HCEC 1CT (cell line): ENCODE measurements around the gene REC114.
"Not testable (repeated sequence)": the region's sequence is repeated elsewhere in the genome, so short reads cannot be mapped to it uniquely, and the experiment has no call there.

Experiments
- DNase-seq: peaks from one replicate; pipeline ENCODE4 v3.0.0-alpha.2; 2017

REC114 gene, protein sequence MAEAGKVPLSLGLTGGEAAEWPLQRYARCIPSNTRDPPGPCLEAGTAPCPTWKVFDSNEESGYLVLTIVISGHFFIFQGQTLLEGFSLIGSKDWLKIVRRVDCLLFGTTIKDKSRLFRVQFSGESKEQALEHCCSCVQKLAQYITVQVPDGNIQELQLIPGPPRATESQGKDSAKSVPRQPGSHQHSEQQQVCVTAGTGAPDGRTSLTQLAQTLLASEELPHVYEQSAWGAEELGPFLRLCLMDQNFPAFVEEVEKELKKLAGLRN

DNA sequence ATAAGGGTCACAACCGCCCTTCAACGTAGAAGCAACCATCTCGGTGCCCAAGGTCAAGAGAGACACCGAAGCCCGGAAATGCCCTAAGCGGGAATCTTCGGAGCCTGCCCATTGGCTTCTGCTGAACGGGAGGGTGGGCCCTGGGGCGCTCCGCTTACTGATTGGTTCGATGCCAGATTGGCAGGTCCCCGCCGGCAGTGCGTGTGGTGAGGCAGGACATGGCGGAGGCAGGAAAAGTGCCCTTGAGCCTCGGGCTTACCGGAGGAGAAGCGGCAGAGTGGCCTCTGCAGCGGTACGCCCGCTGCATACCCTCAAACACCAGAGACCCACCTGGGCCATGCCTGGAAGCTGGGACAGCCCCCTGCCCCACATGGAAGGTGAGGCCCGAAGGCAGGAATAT is at the start of gene REC114:
Gene REC114, plus strand, starts transcription at position 197 of the 400 bp plus-strand sequence. Its CDS starts 22 bp downstream, at position 219.
- DNase-seq = no peak

DNA sequence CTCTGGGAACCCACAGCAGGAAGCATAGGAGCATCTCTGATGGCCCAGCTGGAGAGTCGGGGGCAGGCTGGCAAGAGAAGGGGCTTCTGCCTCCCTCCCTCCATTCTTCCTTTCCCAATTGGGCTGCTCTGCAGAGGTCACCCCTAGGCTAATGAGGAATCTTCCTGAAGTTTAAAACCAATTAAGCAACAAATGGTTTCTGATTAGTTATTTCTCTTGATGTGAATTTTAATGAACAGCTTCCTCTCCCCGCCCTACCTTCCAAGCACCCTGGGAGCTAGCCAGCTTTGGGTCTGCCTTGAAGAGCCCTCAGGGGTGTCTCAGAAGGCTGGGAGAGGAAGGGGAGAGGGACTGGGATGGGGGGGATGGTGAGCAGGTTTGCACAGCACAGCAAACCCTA is 49.6 kb upstream of the REC114 start:
- no peak for DNase-seq

DNA sequence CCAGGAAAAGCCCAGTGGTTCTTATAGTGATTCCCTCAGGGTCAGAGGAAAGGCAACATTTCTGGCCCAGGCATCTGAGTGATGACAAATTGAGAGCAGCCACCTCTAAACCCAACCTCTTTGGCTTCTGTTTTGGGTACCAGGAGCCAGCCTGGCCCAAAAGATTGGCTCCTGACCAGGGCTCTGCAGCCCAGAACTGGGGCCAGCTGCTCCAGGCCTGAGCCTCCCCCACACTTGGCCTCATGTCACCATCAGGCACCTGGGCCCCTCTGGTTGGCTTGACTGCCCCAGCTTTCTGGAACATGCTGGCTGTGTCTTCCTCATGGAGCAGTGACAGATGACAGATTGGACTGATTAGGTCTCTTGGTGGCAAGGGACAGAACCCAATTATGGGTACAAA is 48.2 kb upstream of the REC114 start:
- DNase-seq = no peak

DNA sequence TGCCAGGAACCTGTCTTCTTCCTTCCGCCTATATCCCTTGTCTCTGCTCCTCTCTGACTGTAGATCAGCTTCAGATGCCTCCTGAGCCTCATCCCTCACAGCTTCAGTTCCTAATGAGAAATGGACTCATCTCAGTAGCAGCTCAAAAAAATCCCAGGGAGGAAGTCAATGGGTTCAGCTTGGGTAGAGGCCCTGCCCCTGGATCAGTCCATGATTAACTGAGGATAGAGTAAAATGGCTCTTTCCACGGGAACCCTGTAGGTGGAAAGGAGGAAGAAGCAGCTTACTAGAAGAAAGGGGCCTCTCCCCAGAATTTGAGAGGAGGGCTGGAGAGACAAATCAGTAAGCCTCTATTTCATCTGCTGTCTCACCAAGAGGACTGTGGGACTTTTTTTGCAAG is 47.3 kb upstream of the REC114 start:
- no peak for DNase-seq

DNA sequence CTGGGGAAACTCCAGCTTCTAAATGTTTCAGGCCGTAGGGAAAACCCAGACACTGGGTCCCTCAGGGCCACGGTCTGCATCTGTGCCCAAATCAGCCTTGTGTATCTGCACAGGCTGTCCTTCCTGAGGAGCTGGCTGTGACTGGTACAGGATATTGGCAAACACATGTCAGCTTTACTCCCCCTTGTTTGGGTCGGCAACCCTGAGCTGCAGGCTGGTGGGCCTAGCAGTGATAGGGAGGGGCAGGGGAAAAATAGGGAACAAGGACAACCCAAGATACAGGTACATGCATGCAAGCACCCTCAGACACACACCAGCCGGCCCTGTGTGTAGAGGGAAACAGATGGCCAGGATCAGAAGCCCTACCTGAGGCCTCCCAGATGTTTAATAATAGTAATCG is 45.5 kb upstream of the REC114 start:
- DNase-seq = no peak

DNA sequence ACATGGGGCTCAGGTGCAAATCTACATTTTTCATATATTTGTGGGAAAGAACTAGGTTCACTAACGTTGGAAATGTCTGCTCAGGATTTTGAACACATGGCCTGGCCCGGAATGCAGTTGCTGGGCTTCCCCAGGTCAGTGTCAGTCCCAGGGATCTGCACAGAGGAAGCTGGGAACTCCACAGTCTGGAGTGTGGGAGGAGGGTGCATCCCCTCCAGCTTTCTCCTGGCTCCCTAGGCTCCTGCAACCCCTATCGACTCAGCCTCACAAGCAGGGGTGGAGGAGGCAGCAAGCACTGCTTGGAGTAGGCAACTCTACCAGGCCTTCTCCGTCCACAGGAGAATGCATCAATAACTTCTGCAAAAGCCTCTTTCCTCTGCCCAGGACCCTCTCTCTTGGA is 44.1 kb upstream of the REC114 start:
- DNase-seq = no peak

DNA sequence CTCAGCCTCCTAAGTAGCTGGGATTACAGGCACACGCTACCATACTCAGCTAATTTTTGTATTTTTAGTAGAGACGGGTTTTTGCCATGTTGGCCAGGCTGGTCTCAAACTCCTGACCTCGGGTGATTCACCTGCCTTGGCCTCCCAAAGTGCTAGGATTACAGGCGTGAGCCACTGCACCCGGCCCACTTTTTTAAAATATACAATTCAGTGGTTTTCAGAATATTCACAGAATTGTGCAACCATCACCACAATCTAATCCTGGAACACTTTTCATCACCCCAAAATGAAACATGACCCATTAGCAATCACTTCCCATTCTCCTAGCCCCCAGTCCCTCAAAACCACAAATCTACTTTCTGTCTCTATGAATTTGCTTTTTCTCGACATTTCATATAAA is 42.7 kb upstream of the REC114 start:
- DNase-seq = peak; percentile 78

DNA sequence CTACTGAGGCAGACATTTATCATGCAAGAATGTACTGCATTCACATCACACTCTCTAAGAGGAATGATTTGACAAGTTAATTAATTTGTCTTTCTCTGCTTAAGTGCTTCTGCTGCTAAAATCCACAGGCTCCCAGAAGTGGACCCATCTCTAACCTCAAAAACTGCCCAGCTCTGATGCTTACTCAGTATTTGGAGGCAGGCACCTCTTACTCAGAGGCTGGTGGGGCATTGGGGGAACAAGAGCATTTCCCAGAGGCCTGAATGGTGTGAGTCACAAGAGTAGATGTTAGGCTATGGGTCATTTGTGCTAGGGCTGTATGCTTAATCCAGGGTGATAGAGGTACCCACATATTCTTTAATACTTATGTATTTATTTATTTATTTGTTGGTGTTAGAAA is 39.8 kb upstream of the REC114 start:
- DNase-seq = peak; percentile 53

DNA sequence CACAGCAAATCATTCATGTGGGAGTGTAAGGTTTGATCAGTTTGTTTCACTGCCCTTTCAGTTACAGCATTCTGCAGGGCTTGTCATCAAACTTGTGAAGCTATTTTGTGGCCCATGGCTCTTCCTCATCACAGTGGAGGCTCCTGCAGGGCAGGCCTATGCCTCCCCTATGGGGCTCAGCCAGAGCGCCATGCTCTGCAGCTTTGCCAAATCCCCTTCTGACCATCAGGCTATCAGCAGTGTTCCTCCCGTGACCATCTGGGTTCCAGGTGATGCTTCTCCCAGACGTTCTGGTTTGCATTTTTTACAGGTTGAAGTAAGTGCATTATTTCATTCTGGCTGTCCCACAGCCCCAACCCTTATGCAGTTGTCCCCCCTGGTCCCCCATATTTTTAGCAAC is 28.1 kb upstream of the REC114 start:
- no peak for DNase-seq

DNA sequence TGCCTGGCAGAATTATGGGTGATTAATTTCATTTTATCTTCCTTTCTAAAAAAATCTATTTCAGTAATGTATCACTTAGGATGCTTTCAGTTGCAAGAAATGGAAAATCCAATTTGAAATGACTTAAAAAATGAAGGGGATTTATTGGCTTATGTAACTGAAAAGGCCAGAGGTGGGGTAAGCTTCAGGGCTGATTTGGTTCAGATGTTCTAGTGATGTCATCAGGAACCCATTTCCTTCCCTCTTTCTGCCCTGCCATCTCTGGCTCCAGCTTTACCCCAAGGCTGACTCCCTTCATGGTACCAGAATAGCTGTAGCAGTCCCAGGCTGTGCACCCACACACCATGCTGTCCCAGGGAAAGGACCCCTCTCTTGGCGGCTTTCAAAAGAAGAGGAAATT is 18.5 kb upstream of the REC114 start:
- no peak for DNase-seq

DNA sequence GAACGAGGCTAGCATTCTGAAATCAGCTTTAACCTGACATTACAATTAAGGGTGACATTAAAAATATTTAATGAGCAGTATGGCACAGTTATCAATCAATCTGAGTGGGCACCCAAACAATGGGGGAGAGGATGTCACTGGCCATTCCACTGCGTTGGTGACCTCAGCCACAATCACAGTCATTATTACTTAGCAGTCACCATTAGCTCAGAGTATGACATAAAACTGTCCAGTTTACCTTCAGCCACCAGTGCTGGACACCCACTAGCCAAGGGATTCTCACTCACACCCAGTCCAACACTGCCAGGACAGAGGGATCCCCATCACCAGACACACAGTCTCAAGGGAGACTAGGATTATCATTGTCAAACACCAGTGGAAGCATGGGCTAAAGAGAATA is 17.5 kb upstream of the REC114 start:
- no peak for DNase-seq

DNA sequence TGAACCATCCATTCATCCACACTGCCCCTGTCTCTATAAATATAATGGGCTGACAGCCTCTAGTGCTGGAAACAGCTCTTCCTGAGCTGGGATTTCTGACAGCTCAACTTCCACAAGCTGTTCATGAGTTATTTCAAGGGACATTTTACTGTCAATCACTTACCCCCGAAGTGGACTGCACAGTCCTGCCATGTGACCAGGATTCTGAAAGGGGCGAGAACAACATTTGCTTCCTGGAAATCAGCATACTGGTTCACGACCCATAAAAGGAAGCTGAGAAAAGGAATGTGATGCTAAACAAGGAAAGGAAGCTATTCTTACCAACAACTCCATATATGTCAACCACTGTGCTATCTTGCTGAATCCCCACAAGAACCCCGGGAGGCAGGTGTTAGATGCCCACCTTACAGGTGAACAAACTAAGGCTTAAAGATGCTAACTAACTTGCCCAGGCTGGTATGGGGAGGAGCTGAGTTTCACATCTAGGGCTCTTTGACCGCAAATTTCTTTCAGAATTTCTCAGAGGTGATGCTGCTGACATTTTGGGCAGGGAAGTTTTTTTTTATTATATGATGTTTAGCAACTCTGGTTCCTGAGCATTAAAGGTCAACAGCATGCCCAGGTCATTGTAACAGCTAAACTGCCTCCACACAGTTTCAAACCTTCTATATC is 16.5 kb upstream of the REC114 start:
- no peak for DNase-seq

DNA sequence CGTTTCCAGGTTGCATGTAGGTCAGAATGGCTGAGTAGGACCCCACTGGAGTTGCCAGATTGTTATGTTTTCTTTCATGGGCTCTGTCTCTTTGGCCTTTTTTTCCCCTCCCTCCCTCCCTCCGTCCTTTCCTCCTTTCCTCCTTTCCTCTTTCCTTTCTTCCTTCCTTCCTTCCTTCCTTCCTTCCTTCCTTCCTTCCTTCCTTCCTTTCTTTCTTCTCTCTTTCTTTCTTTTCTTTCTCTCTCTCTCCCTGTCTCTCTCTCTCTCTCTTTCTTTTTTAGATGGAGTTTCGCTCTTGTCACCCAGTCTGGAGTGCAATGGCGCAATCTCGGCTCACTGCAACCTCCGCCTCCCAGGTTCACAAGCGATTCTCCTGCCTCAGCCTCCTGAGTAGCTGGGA is 11.6 kb upstream of the REC114 start:
- DNase-seq = not testable (repeated sequence)

DNA sequence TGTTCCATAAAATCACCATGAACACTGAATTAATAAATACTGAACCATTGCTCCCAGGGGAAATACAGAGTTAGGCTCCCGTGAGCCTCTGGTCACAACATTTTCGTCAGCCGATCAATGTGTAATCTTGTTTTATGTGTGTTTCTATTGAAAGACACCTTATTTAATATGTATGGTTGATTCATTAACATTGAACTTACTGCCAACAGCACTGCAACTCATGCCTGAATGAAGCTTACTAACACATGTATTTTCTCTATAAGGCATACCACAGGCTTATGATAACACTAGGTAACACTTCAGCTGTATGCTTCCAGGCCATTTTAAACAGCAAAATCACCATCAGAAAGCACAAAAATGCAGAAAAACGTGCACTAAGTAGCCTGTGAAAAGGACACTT is 9.1 kb upstream of the REC114 start:
- no peak for DNase-seq

DNA sequence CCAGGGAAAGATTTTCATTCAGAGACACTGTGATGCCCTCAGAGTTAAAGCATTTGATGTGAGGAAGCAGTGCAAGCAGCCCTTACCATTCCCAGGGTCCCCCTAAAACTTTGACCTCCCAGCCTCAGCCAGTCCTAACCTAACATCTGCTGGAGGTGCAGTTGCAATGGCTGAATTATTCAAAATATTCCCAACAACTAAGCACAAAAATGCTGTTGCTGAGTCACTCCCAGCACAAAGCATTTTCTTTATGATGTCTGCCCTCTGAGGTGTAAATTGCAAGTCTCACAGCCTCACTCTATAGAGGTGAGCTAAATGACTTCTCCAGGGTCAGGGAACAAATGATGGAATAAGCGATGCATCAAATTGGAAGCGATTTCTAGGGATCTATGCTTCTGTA is 6.4 kb upstream of the REC114 start:
- DNase-seq = no peak

DNA sequence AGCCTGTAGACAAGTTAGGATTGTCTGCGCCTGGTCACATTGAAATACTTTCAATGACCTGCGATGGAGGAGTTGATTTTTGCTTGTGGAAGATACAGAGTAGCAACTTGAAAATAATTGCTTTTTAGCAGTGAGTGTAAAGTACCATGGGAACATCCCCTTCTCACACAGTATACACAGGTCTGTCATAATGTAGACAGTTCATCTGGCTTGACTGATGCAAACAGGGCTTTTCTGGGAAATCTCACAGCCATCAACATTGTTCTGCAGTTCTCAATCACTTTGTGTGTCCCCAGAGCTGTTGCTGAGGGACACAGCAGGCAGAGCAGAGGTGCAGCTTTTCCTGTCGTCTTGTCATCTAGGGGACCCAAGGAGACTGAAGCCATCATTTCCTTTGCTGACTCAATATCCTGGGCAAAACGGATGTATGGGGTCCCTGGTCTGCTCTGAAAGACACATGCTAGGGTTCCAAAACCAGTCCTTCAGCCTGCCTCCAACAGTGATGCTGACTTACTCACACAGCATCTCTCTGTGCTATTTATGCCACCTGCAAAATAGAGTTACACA is 5.3 kb upstream of the REC114 start:
- DNase-seq = no peak

DNA sequence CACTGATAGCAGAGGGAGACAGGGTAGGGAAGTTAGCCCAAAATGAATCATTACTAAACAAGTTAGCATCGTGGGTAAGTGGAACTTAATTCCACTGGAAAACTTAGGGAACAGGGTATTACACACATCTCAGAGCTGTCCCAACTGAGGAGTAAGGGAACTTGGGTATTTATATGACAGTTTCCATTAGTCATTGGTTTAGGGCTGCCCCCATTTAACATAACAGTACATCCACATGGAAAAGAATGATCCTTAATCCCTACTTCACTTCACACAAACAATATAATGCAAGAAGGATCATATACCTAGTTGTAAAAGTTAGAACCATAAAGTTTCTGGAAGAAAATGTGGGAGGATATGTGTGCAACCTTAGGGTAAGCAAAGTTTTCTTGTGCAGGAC is 4.3 kb upstream of the REC114 start:
- DNase-seq = no peak

DNA sequence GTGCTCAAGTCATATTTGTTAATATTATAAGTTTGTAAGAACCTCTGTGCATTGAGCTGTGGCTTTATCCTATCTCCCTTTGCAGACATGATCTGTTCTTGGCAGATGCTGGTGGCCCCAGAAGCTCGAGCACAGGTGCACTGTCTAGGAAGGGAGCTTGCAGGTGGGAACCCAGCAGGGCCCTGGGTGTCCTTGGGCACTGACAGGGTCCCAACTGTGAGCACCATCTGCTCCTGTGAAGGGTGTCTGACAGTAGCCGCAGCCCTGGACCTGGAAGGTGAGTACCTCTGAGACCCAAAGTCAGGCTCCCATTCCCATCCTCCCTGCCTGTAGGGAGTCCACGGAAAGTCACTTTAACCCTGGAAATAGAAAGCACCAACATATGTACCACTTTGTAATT is 2.4 kb upstream of the REC114 start:
- DNase-seq = no peak

DNA sequence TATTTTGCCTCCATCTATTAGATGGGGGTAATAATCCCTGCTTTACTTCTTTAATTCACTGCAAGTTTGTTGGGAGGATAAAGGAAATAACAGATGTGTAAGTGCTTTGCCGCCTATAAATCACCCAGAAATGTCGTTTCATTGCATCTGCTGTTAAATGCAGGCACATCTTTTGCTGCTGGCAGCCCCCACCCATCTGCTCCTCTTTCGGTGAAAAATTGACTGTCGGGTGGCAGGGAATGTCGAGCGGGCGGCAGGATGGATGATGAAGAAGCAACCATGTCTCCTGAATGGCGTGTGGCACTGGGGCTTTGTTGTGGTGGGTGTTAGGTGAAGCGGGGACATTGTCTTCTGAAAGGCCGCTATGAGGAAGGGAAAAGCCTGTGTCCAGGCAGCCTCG is 543 bp upstream of the REC114 start:
- DNase-seq = no peak

DNA sequence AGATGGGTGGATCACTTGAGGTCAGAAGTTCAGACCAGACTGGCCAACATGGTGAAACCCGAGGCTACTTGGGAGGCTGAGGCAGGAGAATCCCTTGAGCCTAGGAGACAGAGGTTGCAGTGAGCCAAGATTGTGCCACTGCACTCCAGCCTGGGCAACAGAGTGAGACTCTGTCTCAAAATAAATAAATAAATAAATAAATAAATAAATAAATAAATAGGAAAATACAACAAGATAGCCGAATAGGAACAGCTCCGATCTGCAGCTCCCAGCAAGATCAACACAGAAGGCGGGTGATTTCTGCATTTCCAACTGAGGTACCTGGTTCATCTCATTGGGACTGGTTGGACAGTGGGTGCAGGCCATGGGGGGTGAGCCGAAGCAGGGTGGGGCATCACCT is 4.5 kb downstream of the REC114 start:
- not testable (repeated sequence) for DNase-seq

DNA sequence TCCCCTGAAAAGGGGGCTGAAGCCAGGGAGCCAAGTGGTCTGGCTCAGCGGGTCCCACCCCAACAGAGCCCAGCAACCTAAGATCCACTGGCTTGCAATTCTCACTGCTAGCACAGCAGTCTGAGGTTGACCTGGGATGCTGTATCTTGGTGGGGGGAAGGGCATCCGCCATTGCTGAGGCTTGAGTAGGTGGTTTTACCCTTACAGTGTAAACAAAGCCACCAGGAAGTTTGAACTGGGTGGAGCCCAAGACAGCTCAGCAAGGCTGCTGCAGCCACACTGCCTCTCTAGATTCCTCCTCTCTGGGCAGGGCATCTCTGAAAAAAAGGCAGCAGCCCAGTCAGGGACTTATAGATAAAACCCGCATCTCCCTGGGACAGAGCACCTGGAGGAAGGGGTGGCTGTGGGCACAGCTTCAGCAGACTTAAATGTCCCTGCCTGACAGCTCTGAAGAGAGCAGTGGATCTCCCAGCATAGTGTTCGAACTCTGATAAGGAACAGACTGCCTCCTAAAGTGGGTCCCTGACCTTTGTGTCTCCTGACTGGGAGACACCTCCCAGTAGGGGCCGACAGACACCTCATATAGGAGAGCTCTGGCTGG is 5.3 kb downstream of the REC114 start:
- not testable (repeated sequence) for DNase-seq

DNA sequence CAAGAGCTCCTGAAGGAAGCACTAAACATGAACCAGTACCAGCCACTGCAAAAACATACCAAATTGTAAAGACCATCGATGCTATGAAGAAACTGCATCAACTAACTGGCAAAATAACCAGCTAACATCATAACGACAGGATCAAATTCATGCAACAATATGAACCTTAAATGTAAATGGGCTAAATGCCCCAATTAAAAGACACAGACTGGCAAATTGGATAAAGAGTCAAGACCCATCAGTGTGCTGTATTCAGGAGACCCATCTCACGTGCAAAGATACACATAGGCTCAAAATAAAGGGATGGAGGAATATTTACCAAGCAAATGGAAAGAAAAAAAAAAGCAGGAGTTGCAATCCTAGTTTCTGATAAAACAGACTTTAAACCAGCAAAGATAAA is 7.0 kb downstream of the REC114 start:
- not testable (repeated sequence) for DNase-seq

DNA sequence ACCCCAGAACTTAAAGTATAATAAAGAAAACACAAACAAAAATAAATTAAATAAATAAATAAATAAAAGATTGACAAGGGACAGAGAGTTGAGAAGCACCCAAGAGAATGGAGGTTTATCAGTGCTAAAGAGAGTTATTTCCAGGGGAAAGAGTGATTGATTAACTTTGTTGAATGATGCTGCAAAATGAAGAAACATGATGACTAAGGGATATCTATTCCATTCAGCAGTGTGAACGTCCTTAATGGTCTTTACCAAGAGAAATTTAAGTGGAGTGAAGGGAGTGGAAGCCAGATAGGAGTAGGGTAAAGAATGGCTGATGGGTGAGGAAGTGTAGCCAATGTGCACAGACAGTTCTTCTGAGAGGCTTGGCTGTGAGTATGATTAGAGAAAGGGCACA is 11.1 kb downstream of the REC114 start:
- DNase-seq = no peak

DNA sequence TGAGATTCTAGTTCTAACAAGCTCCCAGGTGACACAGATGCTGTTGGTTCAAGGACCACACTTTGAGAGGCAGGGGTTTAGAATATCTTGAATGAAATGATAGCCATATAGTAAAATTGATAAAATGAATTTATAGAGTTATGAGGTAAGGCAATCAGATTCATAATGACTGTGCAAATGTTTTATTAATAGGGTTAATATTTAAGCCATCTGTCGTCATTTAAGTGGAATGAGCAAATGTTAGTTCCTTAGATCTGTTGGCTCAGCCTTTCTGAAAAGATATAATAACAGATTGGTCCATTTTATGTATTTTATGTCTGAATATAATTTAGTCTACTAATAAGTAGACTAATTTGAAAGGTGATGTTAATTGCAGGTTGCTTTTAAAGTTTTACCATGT is 12.9 kb downstream of the REC114 start:
- DNase-seq = no peak
